Measurements from ENCODE around the gene EXOC2.

EXOC2 gene

DNA sequence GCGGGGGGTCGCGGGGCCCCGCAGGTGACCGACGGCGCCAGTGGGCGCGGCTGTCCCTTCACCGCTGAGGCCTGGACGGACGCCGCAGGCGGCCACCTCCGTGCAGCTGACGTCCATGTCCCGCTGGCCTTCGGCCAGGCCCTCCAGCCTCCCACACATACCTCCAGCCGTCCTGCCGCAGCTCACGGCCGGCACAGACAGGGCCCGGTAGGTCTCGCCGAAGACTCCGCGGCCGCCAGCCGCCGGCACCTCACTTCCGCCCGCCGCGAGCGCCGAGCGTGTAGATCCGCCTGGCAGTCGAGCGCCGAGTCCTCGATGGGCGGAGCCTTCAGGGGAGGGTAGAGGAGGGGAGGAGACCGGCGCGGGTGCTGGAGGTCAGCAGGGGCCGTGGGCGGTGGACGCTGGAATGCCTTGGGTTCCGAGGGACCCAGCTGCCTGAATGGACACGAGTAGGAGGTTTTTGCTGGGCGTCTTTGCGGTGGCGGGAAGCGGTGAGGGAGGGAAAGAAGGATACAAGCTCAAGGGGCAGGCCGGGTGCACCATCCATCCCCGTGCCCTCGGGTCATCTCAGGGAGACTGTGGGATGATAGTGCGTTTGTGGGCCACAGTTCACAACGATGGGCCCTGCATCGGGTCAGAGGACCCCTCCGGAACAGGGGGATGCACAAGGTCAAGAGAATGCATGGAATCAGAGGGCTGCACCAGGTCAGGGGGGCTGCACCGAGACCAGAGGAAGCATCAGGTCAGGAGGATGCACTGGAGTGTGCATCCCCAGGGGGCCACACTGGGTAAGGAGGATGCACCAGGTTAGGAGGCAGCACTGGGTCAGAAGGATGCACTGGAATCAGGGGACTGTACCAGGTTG is at the start of gene EXOC2:
EXOC2 (minus strand) TSS at position 282 of the 865 bp plus-strand sequence. CDS start 55,321 bp downstream, outside the sequence.
- peak; percentile 87 for DNase-seq (ENCODE audit: low spot score)

DNA sequence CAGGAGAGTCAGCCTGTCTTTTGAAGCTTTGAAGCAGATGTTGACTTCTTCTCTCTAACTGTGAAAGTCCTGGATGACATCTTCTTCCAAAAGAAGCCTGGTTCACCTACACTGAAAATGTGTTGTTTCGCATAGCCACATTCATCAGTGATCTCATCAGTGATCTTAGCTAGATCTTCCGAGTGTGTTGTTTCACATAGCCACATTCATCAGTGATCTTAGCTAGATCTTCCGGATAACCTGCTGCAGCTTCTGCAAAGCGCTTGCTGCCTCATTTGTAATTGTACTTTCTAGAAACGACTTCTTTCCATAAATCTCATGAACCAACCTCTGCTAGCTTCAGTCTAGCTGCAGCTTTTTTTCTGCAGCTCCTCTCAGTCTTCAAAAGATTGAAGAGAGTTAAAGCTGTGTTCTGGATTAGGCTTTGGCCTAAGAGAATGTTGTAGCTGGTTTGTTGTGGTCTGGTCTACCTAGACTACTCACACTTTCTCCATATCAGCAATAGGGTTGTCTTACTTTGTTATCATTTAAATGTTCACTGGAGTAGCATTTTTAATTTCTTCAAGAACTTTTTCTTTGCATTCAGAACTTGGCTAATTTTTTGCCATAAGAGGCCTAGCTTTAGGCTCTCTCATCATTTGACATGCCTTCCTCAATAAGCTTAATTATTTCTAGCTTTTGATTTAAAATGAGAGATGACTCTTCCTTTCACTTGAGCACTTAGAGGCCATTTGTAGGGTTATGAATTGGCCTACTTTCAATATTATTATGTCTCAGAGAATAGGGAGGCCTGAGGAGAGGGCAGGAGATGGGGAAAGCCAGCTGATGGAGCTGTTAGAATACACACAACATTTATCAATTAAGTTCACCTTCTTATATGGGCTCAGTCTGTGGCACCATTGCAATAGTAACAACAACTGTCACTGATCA is 48.7 kb upstream of the EXOC2 start:
- no peak for DNase-seq (ENCODE audit: low spot score)

GRCh38 chr6:736657-737446 is 43.9 kb upstream of the EXOC2 start:
- no peak for DNase-seq (ENCODE audit: low spot score)

DNA sequence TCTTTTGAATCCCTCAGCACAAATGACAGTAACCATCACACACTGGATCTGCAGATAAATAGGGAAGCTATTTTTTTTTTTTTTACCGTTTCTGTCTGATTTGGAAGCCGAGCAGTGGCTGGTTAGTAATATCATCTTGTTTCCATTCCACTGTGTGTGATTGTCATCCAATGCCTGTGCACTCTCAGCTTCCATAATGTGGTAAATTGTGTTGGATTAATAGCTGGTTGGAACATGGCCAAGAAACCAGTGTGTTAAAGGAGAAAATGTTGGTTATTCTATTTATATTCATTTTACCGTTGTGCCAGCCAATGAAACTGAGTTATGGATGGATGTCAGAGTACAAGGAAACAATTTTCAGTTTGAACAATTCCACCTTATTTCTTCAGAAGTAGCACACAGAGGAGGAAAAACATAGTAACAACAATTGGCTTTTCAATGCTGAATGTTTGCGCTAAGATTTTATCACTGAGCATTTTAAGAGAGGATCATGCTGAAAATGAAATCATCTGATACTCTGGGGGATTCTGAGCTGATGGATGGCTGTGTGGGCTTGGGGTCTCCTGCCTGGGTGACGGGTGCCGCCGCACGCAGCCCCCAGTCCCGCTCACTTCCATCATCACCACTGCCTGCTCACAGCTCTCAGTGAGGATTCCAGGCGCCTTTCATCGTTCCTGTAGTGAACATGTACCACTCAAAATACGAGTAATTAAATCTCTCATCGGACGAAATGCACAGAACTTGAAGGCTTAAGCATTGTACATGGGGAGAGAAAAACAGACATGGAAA is 40.7 kb upstream of the EXOC2 start:
- DNase-seq (ENCODE audit: low spot score), result no peak

- no peak for DNase-seq (ENCODE audit: low spot score)
These were observed 39.0 kb upstream of the EXOC2 start for GRCh38 chr6:731924-732323.

- no peak for DNase-seq (ENCODE audit: low spot score)
These were observed 36.8 kb upstream of the EXOC2 start for GRCh38 chr6:729606-730320.

DNA sequence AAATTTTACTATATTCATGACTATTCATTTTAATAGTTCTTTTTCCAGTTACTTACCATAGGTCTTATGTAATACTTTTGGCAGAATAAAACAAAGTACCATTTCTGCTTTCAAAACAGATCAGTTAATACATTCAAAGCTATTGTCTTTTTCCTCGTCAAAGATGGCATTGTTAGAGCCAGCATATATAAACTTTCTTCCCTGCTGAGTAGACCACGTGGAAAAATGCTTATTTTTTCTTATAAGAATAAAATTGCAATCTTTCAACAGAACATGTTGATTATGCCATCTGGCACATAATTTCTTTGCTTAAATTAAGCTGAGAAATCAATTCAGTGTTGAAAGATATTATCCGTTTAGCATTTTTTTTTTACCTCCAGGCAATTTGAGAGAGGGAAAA is 34.9 kb upstream of the EXOC2 start:
- DNase-seq (ENCODE audit: low spot score), result no peak

DNA sequence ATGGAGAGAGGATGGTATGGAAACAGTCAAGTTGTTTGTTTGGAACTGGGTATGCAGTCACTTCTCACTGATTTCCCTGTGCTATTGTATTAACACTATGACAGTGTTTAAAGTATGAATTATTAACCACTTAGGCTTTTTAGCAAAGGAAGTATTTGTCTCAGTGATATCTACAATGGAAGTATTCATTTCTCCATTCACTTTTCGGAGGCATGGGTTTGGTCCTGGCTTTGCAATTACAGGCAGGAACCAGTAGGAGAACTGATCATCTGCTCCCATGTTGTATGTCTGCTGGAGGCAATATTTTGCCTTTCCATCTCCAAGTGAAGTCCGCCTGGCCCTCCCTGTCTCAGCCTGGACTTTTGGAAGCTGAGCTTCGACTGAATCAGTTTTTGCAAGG is 30.6 kb upstream of the EXOC2 start:
- no peak for DNase-seq (ENCODE audit: low spot score)

GRCh38 chr6:722608-723007 is 29.7 kb upstream of the EXOC2 start:
- DNase-seq (ENCODE audit: low spot score), result no peak

DNA sequence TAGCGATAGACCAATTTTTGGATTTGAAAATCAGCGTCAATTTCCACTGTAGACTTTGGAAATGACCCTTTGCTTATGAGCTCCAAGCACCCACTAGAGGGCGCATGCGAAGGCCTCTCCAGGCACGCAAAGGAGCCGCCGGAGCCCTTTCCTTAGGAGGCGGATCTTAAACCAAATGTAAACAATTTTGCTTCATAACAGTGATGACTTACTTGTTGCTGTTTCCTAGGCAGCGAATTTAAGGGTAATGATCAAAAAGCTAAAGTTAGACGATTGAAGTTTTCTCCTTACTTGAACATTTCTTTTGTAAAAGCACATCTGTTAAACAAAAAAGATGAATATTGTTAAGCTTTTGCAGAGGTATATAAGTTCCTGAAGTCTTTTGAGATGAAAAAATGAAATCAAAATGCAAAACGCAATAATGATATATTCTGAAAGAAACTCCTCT is 29.2 kb upstream of the EXOC2 start:
- DNase-seq (ENCODE audit: low spot score), result peak; percentile 77

GRCh38 chr6:718345-718744 is 25.4 kb upstream of the EXOC2 start:
- no peak for DNase-seq (ENCODE audit: low spot score)

- no peak for DNase-seq (ENCODE audit: low spot score)
These were observed 24.2 kb upstream of the EXOC2 start for GRCh38 chr6:717135-717534.

- DNase-seq (ENCODE audit: low spot score), result no peak
These were observed 23.0 kb upstream of the EXOC2 start for GRCh38 chr6:715709-716491.

DNA sequence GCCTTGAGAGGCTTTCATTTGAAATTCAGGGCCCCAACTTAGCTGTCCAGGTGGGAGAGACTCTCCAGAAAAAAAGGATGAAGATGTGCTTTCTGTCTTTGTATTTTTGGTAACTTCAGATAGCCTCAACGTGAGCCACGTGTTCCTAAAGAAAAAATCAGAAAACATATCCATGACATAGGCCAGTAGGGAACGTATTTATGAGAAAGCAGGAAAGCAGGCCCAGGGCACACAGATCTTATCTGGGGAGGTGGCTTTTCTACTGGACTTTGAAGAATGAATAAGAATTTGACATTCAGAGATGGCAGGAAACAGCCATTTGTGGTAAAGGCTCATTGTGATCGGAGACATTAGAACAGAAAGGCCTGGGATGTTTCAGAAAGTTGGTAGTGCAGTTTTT is 21.2 kb upstream of the EXOC2 start:
- no peak for DNase-seq (ENCODE audit: low spot score)

DNA sequence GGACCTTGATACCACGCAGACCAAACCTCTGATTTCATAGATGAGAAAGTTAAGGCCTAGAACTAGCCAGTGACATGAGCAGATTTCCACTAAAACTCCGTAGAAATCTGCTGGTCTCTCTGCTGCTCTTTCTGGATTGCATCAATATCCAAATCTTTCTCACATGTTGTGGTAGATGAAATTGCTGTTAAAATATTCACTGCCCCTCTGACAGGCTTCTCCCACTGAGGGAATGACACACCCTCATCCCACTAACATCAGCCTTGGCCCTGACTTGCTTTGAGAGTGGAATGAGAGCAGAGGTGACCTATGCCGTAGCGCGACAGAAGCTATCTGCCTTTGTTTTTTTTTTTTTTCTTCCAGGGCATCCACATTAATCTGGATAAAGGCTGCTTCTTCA is 20.4 kb upstream of the EXOC2 start:
- no peak for DNase-seq (ENCODE audit: low spot score)

DNA sequence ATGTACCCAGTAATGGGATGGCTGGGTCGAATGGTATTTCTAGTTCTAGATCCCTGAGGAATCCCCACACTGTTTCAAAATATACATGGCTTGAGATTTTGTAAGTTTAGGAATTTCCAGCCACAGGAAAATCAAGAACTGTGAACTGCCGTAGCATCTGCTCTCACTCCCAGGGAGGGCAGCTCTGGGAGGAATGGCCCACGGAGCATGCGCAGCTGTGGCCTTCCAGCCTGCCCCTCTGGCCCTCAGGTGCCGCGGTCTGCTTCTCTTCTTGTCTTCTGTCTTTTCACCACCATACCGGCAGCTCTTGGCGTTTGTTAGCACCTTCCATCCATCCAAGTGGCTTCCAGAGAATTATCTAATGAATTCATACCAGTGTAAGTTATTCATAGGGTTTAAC is 19.9 kb upstream of the EXOC2 start:
- no peak for DNase-seq (ENCODE audit: low spot score)

DNA sequence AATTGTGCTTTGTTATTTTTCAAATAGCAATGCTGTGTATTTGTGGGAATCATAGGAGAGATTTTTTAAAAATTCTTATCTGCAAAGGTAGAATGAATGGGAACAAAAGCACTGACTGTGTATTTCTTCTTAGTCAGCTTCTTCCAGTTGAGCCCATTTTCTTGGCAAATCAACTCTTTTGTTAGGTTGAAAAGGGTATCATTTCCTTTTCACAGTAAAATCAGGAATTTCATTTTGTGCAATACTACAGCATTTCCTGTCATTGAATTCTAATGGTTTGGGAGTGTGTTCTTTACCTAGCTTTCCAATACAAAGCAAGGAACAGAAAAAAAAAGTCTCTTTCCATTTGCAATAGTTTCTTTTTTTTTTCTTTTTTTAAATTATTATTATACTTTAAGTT is 19.0 kb upstream of the EXOC2 start:
- no peak for DNase-seq (ENCODE audit: low spot score)

DNA sequence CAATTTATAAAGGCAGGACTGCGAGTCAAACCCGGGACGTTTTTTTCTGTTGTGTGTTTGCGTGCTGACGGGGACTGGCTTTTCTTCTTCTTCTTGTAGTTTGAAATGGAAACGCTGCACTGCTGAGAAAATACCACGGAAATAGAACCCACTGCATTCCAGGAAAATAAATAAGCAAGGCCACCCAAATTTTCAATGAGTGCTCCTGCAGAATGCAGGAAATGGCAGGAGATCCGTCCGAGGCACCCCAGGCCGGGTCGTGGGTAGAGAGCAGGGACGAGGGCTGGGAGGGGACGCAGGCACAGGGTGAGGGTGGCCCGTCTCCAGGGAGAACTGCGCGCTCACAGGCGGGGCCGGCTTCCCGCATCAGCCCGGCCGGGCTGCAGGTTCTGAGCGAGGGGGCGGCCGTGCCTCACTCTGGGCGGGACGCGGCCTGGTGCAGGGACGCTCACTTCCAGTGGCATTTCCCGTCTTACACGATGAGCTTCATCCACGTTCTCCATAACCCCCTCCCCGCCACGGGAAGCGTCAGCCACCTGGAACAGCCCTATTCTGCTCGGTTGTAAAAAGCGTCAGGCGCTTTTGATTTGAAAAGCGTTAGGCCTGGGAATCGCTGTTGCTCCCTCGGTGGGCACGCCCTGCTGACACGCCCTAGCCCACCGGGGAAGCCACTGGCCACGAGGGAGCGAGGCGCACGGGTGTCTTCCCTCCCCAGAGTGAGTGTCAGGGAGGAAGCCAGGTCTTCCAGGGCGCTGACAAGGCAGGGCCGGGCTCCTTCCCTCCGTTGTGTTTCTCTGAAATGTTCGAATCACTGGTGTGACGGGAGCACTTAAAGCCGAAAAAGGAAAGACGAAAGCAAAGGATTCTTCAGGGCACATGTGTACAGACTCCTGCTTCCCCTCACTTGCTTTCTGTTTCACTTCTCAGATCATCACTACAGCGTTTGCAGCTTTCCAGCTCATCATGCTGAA is 17.9 kb upstream of the EXOC2 start:
- no peak for DNase-seq (ENCODE audit: low spot score)
